Measurements from ENCODE around the gene CPB1.

- TF ChIP-seq GATA2 (IDR thresholded peaks at IDR 0.05; ENCODE audit: low read depth, low read length) (peak; percentile 63; the same call in 1 of the 2 replicates), GATA3 (IDR thresholded peaks at IDR 0.05; ENCODE audit: low read depth, low read length) (peak; percentile 91)
Measured at GRCh38 chr3:148791920-148792319, 35.7 kb upstream of the CPB1 start.
